Trophoblast cell (in vitro differentiated cells and primary cell): ENCODE measurements around the gene RASGEF1C.

Source experiments
- DNase-seq, 2 donors: peaks; one replicate each; pipeline ENCODE4 v3.0.0-alpha.2; 2016
- H2AFZ ChIP-seq: 2 replicates; pipeline ENCODE4 v1.6.1; 2013; ENCODE audit warnings: low read length, moderate library complexity, mild to moderate bottlenecking; ENCODE audit not compliant: insufficient read depth, poor library complexity
- H2AK5ac ChIP-seq: 2 replicates; pipeline ENCODE4 v1.6.1; 2013; ENCODE audit warnings: mild to moderate bottlenecking, low read length
- H2BK120ac ChIP-seq: 2 replicates; pipeline ENCODE4 v1.6.1; 2013; ENCODE audit warnings: low read length, mild to moderate bottlenecking, moderate library complexity; ENCODE audit not compliant: insufficient read depth, poor library complexity
- H2BK12ac ChIP-seq: 2 replicates; pipeline ENCODE4 v1.6.1; 2013; ENCODE audit warnings: mild to moderate bottlenecking, low read length, moderate library complexity
- H2BK5ac ChIP-seq: 2 replicates; pipeline ENCODE4 v1.6.1; 2013; ENCODE audit warnings: low read length, low read depth, moderate library complexity, mild to moderate bottlenecking; ENCODE audit not compliant: poor library complexity
- H3K14ac ChIP-seq: 2 replicates; pipeline ENCODE4 v1.6.1; 2013; ENCODE audit warnings: mild to moderate bottlenecking, low read length
- H3K18ac ChIP-seq: 2 replicates; pipeline ENCODE4 v1.6.1; 2013; ENCODE audit warnings: mild to moderate bottlenecking, low read length
- H3K23ac ChIP-seq: 2 replicates; pipeline ENCODE4 v1.6.1; 2013; ENCODE audit warnings: low read length
- H3K27ac ChIP-seq: 2 replicates; pipeline ENCODE4 v1.5.1; 2013; ENCODE audit warnings: low read depth, mild to moderate bottlenecking, inconsistent platforms, low read length, moderate library complexity
- H3K27me3 ChIP-seq: 2 replicates; pipeline ENCODE4 v1.6.1; 2013; ENCODE audit warnings: inconsistent platforms, mild to moderate bottlenecking, low read length, moderate library complexity; ENCODE audit not compliant: insufficient read depth
- H3K36me3 ChIP-seq, 2 experiments: 1 replicate in 1 of 2; 2 replicates in 1 of 2; pipeline ENCODE4 v1.6.1; 2013; ENCODE audit warnings: low read length in 2 of 2, mild to moderate bottlenecking in 2 of 2, moderate library complexity in 1 of 2; ENCODE audit not compliant: insufficient read depth in 2 of 2, control insufficient read depth in 1 of 2
- H3K4ac ChIP-seq: 2 replicates; pipeline ENCODE4 v1.6.1; 2013; ENCODE audit warnings: low read depth, mild to moderate bottlenecking, low read length, moderate library complexity
- H3K4me1 ChIP-seq, 2 experiments: 1 replicate in 1 of 2; 2 replicates in 1 of 2; pipeline ENCODE4 v1.6.1; 2013; ENCODE audit warnings: low read length in 2 of 2, mild to moderate bottlenecking in 2 of 2, moderate library complexity in 1 of 2; ENCODE audit not compliant: insufficient read depth in 2 of 2, control insufficient read depth in 1 of 2
- H3K4me2 ChIP-seq: 2 replicates; pipeline ENCODE4 v1.6.1; 2013; ENCODE audit warnings: inconsistent platforms, mild to moderate bottlenecking, low read length, moderate library complexity
- H3K4me3 ChIP-seq: 2 replicates; pipeline ENCODE4 v1.5.1; 2013; ENCODE audit warnings: mild to moderate bottlenecking, low read depth, low read length, inconsistent platforms
- H3K79me1 ChIP-seq: one replicate; pipeline ENCODE4 v1.6.1; 2013; ENCODE audit warnings: low read length
- H3K79me2 ChIP-seq: 2 replicates; pipeline ENCODE4 v1.6.1; 2013; ENCODE audit warnings: low read length, mild to moderate bottlenecking; ENCODE audit not compliant: control insufficient read depth, insufficient read depth, poor library complexity
- H3K9ac ChIP-seq: 2 replicates; pipeline ENCODE4 v1.6.1; 2013; ENCODE audit warnings: mild to moderate bottlenecking, low read length
- H3K9me3 ChIP-seq: 2 replicates; pipeline ENCODE4 v1.6.1; 2013; ENCODE audit warnings: low read depth, mild to moderate bottlenecking, control low read depth, inconsistent platforms, low read length; ENCODE audit not compliant: insufficient read depth
- H4K12ac ChIP-seq: 2 replicates; pipeline ENCODE4 v1.6.1; 2013; ENCODE audit warnings: low read depth, mild to moderate bottlenecking, low read length, moderate library complexity
- H4K8ac ChIP-seq: 2 replicates; pipeline ENCODE4 v1.6.1; 2013; ENCODE audit warnings: low read depth, mild to moderate bottlenecking, low read length, moderate library complexity
- H4K91ac ChIP-seq: one replicate; pipeline ENCODE4 v1.6.1; 2013; ENCODE audit warnings: low read depth, mild to moderate bottlenecking, low read length, moderate library complexity
- WGBS: extraction: QIAGEN DNeasy Blood & Tissue Kit; methylation state at CpG from one replicate; pipeline ENCODE4 v1.1.7; 2013; ENCODE audit warnings: missing lambda C conversion rate; ENCODE audit not compliant: insufficient read length, insufficient coverage; ENCODE audit errors: extremely low coverage; 5-methylcytosine and 5-hydroxymethylcytosine counted together

RASGEF1C gene

GRCh38 chr5:180214870-180215770 lies 6.1 kb upstream of the RASGEF1C start:
- H4K91ac ChIP-seq = no peak overlapping the region
- no peak overlapping the region for H3K23ac ChIP-seq
- H3K18ac ChIP-seq = no peak overlapping the region
- H3K4me2 ChIP-seq = no peak overlapping the region
- no peaks in the 10 kb centered on the region for H3K36me3 ChIP-seq
- H2AK5ac ChIP-seq = no peak overlapping the region
- H3K79me2 ChIP-seq = no peaks in the 10 kb centered on the region
- H3K14ac ChIP-seq = no peak overlapping the region
- no peak overlapping the region for H2BK12ac ChIP-seq
- H3K4me3 ChIP-seq = no peak overlapping the region
- H2BK5ac ChIP-seq = no peak overlapping the region
- no peak overlapping the region for H4K8ac ChIP-seq
- H3K9me3 ChIP-seq = peaks cover 16% of the 10 kb centered on the region
- H2BK120ac ChIP-seq = no peak overlapping the region
- H4K12ac ChIP-seq = no peak overlapping the region
- H3K27me3 ChIP-seq = no peaks in the 10 kb centered on the region
- no CpG with 5 or more reads among the region's 21 CpGs for WGBS
- no peaks in the 10 kb centered on the region for H3K4me1 ChIP-seq
- no peak overlapping the region for H2AFZ ChIP-seq
- H3K79me1 ChIP-seq = no peaks in the 10 kb centered on the region
- H3K4ac ChIP-seq = no peak overlapping the region
- no peak for DNase-seq
- H3K27ac ChIP-seq = no peak overlapping the region
- H3K9ac ChIP-seq = no peak overlapping the region

GRCh38 chr5:180213657-180214207 lies 4.7 kb upstream of the RASGEF1C start:
- no peak overlapping the region for H2BK12ac ChIP-seq
- H3K4me1 ChIP-seq = peaks cover 2% of the 10 kb centered on the region in 2 experiments
- no peak for DNase-seq
- H2AK5ac ChIP-seq = no peak overlapping the region
- no peak overlapping the region for H4K12ac ChIP-seq
- no peak overlapping the region for H3K14ac ChIP-seq
- WGBS = no CpG with 5 or more reads among the region's 5 CpGs
- no peaks in the 10 kb centered on the region for H3K79me1 ChIP-seq
- peak overlapping the region; percentile 10 for H3K9ac ChIP-seq
- no peak overlapping the region for H2BK120ac ChIP-seq
- no peak overlapping the region for H4K91ac ChIP-seq
- H4K8ac ChIP-seq = no peak overlapping the region
- no peaks in the 10 kb centered on the region for H3K27me3 ChIP-seq
- H3K27ac ChIP-seq = no peak overlapping the region
- H3K4ac ChIP-seq = no peak overlapping the region
- H2AFZ ChIP-seq = no peak overlapping the region
- H3K36me3 ChIP-seq = no peaks in the 10 kb centered on the region
- peak overlapping the region; percentile 64 for H3K4me3 ChIP-seq
- no peak overlapping the region for H3K4me2 ChIP-seq
- peak overlapping the region; percentile 71 for H3K23ac ChIP-seq
- H3K9me3 ChIP-seq = peaks cover 16% of the 10 kb centered on the region
- no peak overlapping the region for H3K18ac ChIP-seq
- H2BK5ac ChIP-seq = no peak overlapping the region
- no peaks in the 10 kb centered on the region for H3K79me2 ChIP-seq

- no CpG with 5 or more reads among the region's 4 CpGs for WGBS
- no peak overlapping the region for H3K14ac ChIP-seq
- no peak overlapping the region for H2BK5ac ChIP-seq
Observed at GRCh38 chr5:180213256-180213600, 4.2 kb upstream of the RASGEF1C start.

GRCh38 chr5:180212363-180213255 lies 3.6 kb upstream of the RASGEF1C start:
- no peak overlapping the region for H3K23ac ChIP-seq

More at GRCh38 chr5:180213256-180213600, 4.2 kb upstream of the RASGEF1C start:
- H4K8ac ChIP-seq = no peak overlapping the region
- H3K4me2 ChIP-seq = no peak overlapping the region
- peaks cover 16% of the 10 kb centered on the region for H3K9me3 ChIP-seq
- H4K91ac ChIP-seq = no peak overlapping the region
- no peak overlapping the region for H3K23ac ChIP-seq
- H2AK5ac ChIP-seq = no peak overlapping the region
- no peak overlapping the region for H3K18ac ChIP-seq
- no peaks in the 10 kb centered on the region for H3K79me2 ChIP-seq
- no peak overlapping the region for H3K4ac ChIP-seq
- DNase-seq = no peak
- H3K4me3 ChIP-seq = no peak overlapping the region
- H2AFZ ChIP-seq = no peak overlapping the region
- no peak overlapping the region for H2BK12ac ChIP-seq
- no peak overlapping the region for H2BK120ac ChIP-seq
- no peak overlapping the region for H4K12ac ChIP-seq
- H3K27me3 ChIP-seq = peaks cover 2% of the 10 kb centered on the region
- no peak overlapping the region for H3K27ac ChIP-seq
- no peak overlapping the region for H3K9ac ChIP-seq
- no peaks in the 10 kb centered on the region for H3K79me1 ChIP-seq
- H3K36me3 ChIP-seq = no peaks in the 10 kb centered on the region
- H3K4me1 ChIP-seq = peaks cover 5% of the 10 kb centered on the region in 2 experiments

More at GRCh38 chr5:180212363-180213255, 3.6 kb upstream of the RASGEF1C start:
- Histone ChIP-seq H3K27me3 (peaks cover 7% of the 10 kb centered on the region), H2BK12ac (no peak overlapping the region), H2BK120ac (no peak overlapping the region), H3K9me3 (peaks cover 16% of the 10 kb centered on the region), H4K8ac (no peak overlapping the region), H3K79me1 (no peaks in the 10 kb centered on the region), H3K36me3 (no peaks in the 10 kb centered on the region), H3K14ac (no peak overlapping the region), H2AK5ac (no peak overlapping the region), H3K4ac (no peak overlapping the region), H3K9ac (no peak overlapping the region), H2BK5ac (no peak overlapping the region), H3K4me2 (no peak overlapping the region), H4K91ac (no peak overlapping the region), H3K4me1 (peaks cover 5 to 6% of the 10 kb centered on the region in 2 experiments), H3K4me3 (no peak overlapping the region), H3K27ac (no peak overlapping the region), H2AFZ (no peak overlapping the region), H3K79me2 (no peaks in the 10 kb centered on the region), H3K18ac (no peak overlapping the region), H4K12ac (no peak overlapping the region)
- DNase-seq = peak in 1 of 2 donors; percentile 31
- WGBS = no CpG with 5 or more reads among the region's 19 CpGs
